ENCODE data around the gene AMOTL1.

AMOTL1 gene

GRCh38 chr11:94922321-94923003 lies 154.3 kb downstream of the AMOTL1 start:
- H3K27ac ChIP-seq = no peak overlapping the region
- no peak for TF ChIP-seq CTCF (IDR thresholded peaks at IDR 0.05)
- TF ChIP-seq ZFX (IDR thresholded peaks at IDR 0.05; ENCODE audit: borderline replicate concordance) = no peak

GRCh38 chr11:94923004-94923334 lies 154.8 kb downstream of the AMOTL1 start:
- H3K27ac ChIP-seq = no peak overlapping the region
- TF ChIP-seq CTCF (IDR thresholded peaks at IDR 0.05) = no peak
- no peak for TF ChIP-seq ZFX (IDR thresholded peaks at IDR 0.05; ENCODE audit: borderline replicate concordance)

GRCh38 chr11:94924171-94924572 lies 156.0 kb downstream of the AMOTL1 start:
- no peak for TF ChIP-seq ZFX (IDR thresholded peaks at IDR 0.05; ENCODE audit: borderline replicate concordance)
- no peak for TF ChIP-seq CTCF (IDR thresholded peaks at IDR 0.05)
- H3K27ac ChIP-seq = no peak overlapping the region

- TF ChIP-seq ZFX (IDR thresholded peaks at IDR 0.05; ENCODE audit: borderline replicate concordance) (no peak), CTCF (IDR thresholded peaks at IDR 0.05) (no peak)
- H3K27ac ChIP-seq = no peak overlapping the region
Observed at GRCh38 chr11:94924612-94925011, 156.5 kb downstream of the AMOTL1 start.

- no peak overlapping the region for H3K27ac ChIP-seq
Observed at GRCh38 chr11:94925422-94926270, 157.5 kb downstream of the AMOTL1 start.

GRCh38 chr11:94926271-94926625 lies 158.1 kb downstream of the AMOTL1 start:
- TF ChIP-seq CTCF (IDR thresholded peaks at IDR 0.05) (no peak), ZFX (IDR thresholded peaks at IDR 0.05; ENCODE audit: borderline replicate concordance) (no peak)
- H3K27ac ChIP-seq = no peak overlapping the region

More at GRCh38 chr11:94925422-94926270, 157.5 kb downstream of the AMOTL1 start:
- no peak for TF ChIP-seq ZFX (IDR thresholded peaks at IDR 0.05; ENCODE audit: borderline replicate concordance)
